PFSK-1 (cell line): Measurements from ENCODE around the gene GASK1A.

Experiments used
- FOXP2 ChIP-seq: optimal IDR thresholded peaks from 2 replicates; pipeline ENCODE3; 2011; ENCODE audit warnings: borderline replicate concordance, control low read depth, inconsistent platforms; ENCODE audit not compliant: insufficient read depth; ENCODE audit errors: extremely low read length, extremely low read depth
- POLR2AphosphoS5 ChIP-seq: IDR thresholded peaks from 2 replicates; pipeline ENCODE4 v1.6.1; 2012; ENCODE audit warnings: low read depth, mild to moderate bottlenecking, control low read depth, low read length, moderate library complexity
- SIN3A ChIP-seq: IDR thresholded peaks from 2 replicates; pipeline ENCODE4 v1.6.1; 2012; ENCODE audit warnings: mild to moderate bottlenecking, low read length, moderate library complexity, borderline replicate concordance; ENCODE audit not compliant: insufficient read depth

DNA sequence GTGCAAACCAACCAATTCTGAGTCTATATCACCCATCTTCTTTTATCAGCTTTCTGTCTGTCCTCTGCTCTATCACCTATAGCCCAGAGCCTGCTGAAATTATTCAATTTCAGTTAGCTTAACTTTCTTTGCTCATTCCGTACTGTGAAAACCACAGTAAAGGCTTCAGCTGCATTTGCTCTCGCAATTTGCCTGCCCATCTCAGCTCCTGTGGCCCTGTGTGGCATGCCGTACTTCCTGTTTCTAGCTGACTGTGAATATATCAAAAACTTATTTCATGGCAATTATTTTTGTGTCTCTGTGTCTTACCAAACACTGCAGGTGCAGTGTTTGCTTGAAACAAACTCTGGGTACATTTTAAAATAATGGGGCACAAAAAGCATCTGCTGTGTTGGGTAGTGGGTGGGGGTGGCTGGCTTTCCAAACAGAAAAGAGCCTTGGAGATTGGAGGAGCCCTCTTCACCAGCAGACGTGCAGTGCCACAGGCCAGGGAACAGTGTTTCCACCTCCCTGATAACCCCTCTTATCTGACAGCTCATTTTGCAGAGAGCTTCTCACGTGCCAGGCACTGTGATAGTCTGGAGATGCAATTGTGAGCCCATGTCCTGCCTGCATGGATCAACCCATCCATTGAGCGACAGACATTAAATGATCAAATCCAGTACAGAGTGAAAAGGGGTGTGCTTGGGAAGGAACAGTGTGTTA is 45.2 kb downstream of the GASK1A start:
- no peak for TF ChIP-seq SIN3A
- TF ChIP-seq POLR2AphosphoS5, result no peak
- TF ChIP-seq FOXP2, result no peak
